IMR-90 (cell line): ENCODE data around the gene IFI27L2. TPM values are rescaled to one million over a fixed set of nuclear protein-coding genes. Genes with fewer than 3 reads are reported as not detected.

Experiments
- ATAC-seq: fragments of 200-7000 bp; cut with Tn5 transposase; 2 replicates; pipeline ENCODE4 v1.9.1; 2020; ENCODE audit warnings: low read depth, mild to moderate bottlenecking, moderate library complexity
- BruUV-seq: library from RNA; stranded (reverse); fragments of 400-500 nt; replicated peaks from 2 replicates; lab custom pipeline; 2021; lab: Mats Ljungman, UMichigan
- CTCF ChIA-PET: fragments of 300-600 bp; formaldehyde crosslinking; extraction: SDS; loops from one replicate; lab custom pipeline; 2021; ENCODE audit warnings: antibody characterized with exemption; lab: Yijun Ruan, JAX
- POLR2A ChIA-PET: fragments of 300-600 bp; sonication (Branson Sonifier 250); formaldehyde crosslinking; loops from one replicate; lab custom pipeline; 2022; ENCODE audit warnings: antibody characterized with exemption; ENCODE audit not compliant: unreplicated experiment; lab: Charles Lee
- DNase-seq: peaks from one replicate; pipeline ENCODE4 v3.0.0; 2013
- H2AFZ ChIP-seq: replicated peaks from 2 replicates; pipeline ENCODE3; 2013; ENCODE audit warnings: low read length, mild to moderate bottlenecking; ENCODE audit not compliant: poor library complexity
- H2AK5ac ChIP-seq: 2 replicates; pipeline ENCODE4 v1.6.1; 2013; ENCODE audit warnings: low read depth, low read length, inconsistent platforms
- H2AK9ac ChIP-seq: replicated peaks from 2 replicates; pipeline ENCODE3; 2013; ENCODE audit warnings: mild to moderate bottlenecking, low read depth, low read length, moderate library complexity; ENCODE audit not compliant: poor library complexity
- H2BK120ac ChIP-seq: 2 replicates; pipeline ENCODE4 v1.6.1; 2013; ENCODE audit warnings: low read depth, low read length, inconsistent platforms
- H2BK15ac ChIP-seq: 3 replicates; pipeline ENCODE4 v1.6.1; 2013; ENCODE audit warnings: low read depth, low read length, inconsistent platforms
- H2BK20ac ChIP-seq: 2 replicates; pipeline ENCODE4 v1.6.1; 2013; ENCODE audit warnings: low read depth, mild to moderate bottlenecking, inconsistent platforms, low read length, moderate library complexity
- H2BK5ac ChIP-seq: 2 replicates; pipeline ENCODE4 v1.6.1; 2013; ENCODE audit warnings: mild to moderate bottlenecking, low read depth, low read length, inconsistent platforms; ENCODE audit not compliant: poor library complexity, severe bottlenecking
- H3K14ac ChIP-seq: replicated peaks from 2 replicates; pipeline ENCODE4 v1.6.1; 2013; ENCODE audit warnings: low read depth, low read length, inconsistent platforms
- H3K18ac ChIP-seq: 2 replicates; pipeline ENCODE4 v1.6.1; 2013; ENCODE audit warnings: low read depth, low read length, control low read depth
- H3K23ac ChIP-seq: 2 replicates; pipeline ENCODE4 v1.6.1; 2013; ENCODE audit warnings: low read depth, low read length, inconsistent platforms
- H3K27ac ChIP-seq: 2 replicates; pipeline ENCODE4 v1.5.1; 2013; ENCODE audit warnings: mild to moderate bottlenecking, control low read depth, low read length; ENCODE audit not compliant: insufficient read depth
- H3K27me3 ChIP-seq: 2 replicates; pipeline ENCODE4 v1.6.1; 2013; ENCODE audit warnings: low read length; ENCODE audit not compliant: control insufficient read depth, insufficient read depth
- H3K36me3 ChIP-seq: 2 replicates; pipeline ENCODE4 v1.6.1; 2013; ENCODE audit warnings: low read length, mixed read lengths; ENCODE audit not compliant: control insufficient read depth, insufficient read depth
- H3K4ac ChIP-seq: 2 replicates; pipeline ENCODE4 v1.6.1; 2013; ENCODE audit warnings: low read depth, low read length, inconsistent platforms
- H3K4me1 ChIP-seq: 2 replicates; pipeline ENCODE4 v1.6.1; 2013; ENCODE audit warnings: low read length, mixed read lengths; ENCODE audit not compliant: control insufficient read depth, insufficient read depth
- H3K4me2 ChIP-seq: 2 replicates; pipeline ENCODE4 v1.6.1; 2013; ENCODE audit warnings: low read depth, mild to moderate bottlenecking, control low read depth, low read length, moderate library complexity
- H3K4me3 ChIP-seq: 2 replicates; pipeline ENCODE4 v1.5.1; 2013; ENCODE audit warnings: low read depth, mild to moderate bottlenecking, control low read depth, low read length, moderate library complexity; ENCODE audit not compliant: insufficient read depth
- H3K56ac ChIP-seq: 2 replicates; pipeline ENCODE4 v1.6.1; 2013; ENCODE audit warnings: low read length, inconsistent platforms; ENCODE audit not compliant: insufficient read depth; ENCODE audit errors: extremely low read depth
- H3K79me1 ChIP-seq, 2 experiments: 2 replicates each; pipeline ENCODE4 v1.6.1; 2013; ENCODE audit warnings: low read length in 2 of 2, inconsistent platforms in 1 of 2, low read depth in 1 of 2
- H3K9ac ChIP-seq: 2 replicates; pipeline ENCODE4 v1.6.1; 2013; ENCODE audit warnings: low read depth, low read length, control low read depth
- H3K9me1 ChIP-seq: 2 replicates; pipeline ENCODE4 v1.6.1; 2013; ENCODE audit warnings: low read length, inconsistent platforms; ENCODE audit not compliant: insufficient read depth
- H3K9me3 ChIP-seq: 2 replicates; pipeline ENCODE4 v1.6.1; 2013; ENCODE audit warnings: low read length; ENCODE audit not compliant: control insufficient read depth, insufficient read depth
- H4K20me1 ChIP-seq: 2 replicates; pipeline ENCODE4 v1.6.1; 2013; ENCODE audit warnings: low read length, inconsistent platforms; ENCODE audit not compliant: insufficient read depth
- H4K5ac ChIP-seq: 2 replicates; pipeline ENCODE4 v1.6.1; 2013; ENCODE audit warnings: mild to moderate bottlenecking, low read depth, low read length, control low read depth
- H4K8ac ChIP-seq, 2 experiments: 2 replicates each; pipeline ENCODE4 v1.6.1; 2013; ENCODE audit warnings: low read depth in 2 of 2, low read length in 2 of 2, control low read depth in 1 of 2, inconsistent platforms in 1 of 2
- H4K91ac ChIP-seq: 2 replicates; pipeline ENCODE4 v1.6.1; 2013; ENCODE audit warnings: low read depth, low read length, inconsistent platforms; ENCODE audit not compliant: insufficient read depth
- BHLHE40 ChIP-seq: fragments of 150-350 bp; IDR thresholded peaks from 2 replicates; pipeline ENCODE4 v1.6.1; 2016; ENCODE audit warnings: mild to moderate bottlenecking, low read depth, low read length
- CEBPB ChIP-seq: IDR thresholded peaks from 2 replicates; pipeline ENCODE4 v1.6.1; 2012; ENCODE audit warnings: low read depth, low read length, improper control_type of control experiment
- CHD1 ChIP-seq: IDR thresholded peaks from 2 replicates; pipeline ENCODE4 v1.6.1; 2012; ENCODE audit warnings: low read depth, low read length, improper control_type of control experiment
- FOS ChIP-seq: fragments of 150-350 bp; IDR thresholded peaks from 2 replicates; pipeline ENCODE4 v1.6.1; 2016; ENCODE audit warnings: low read depth, low read length
- MAFK ChIP-seq: IDR thresholded peaks from 2 replicates; pipeline ENCODE4 v1.6.1; 2012; ENCODE audit warnings: low read depth, low read length, improper control_type of control experiment
- MAZ ChIP-seq: IDR thresholded peaks from 2 replicates; pipeline ENCODE4 v1.6.1; 2012; ENCODE audit warnings: low read depth, mild to moderate bottlenecking, low read length, improper control_type of control experiment, moderate library complexity, borderline replicate concordance
- NFE2L2 ChIP-seq: fragments of 150-350 bp; IDR thresholded peaks from 2 replicates; pipeline ENCODE4 v1.6.1; 2016; ENCODE audit warnings: low read depth, mild to moderate bottlenecking, low read length
- POLR2A ChIP-seq: IDR thresholded peaks from 2 replicates; pipeline ENCODE4 v1.6.1; 2012; ENCODE audit warnings: mild to moderate bottlenecking, low read depth, low read length
- RAD21 ChIP-seq: IDR thresholded peaks from 2 replicates; pipeline ENCODE4 v1.6.1; 2012; ENCODE audit warnings: low read length, improper control_type of control experiment
- RCOR1 ChIP-seq: IDR thresholded peaks from 2 replicates; pipeline ENCODE4 v1.6.1; 2012; ENCODE audit warnings: mild to moderate bottlenecking, low read length, improper control_type of control experiment; ENCODE audit not compliant: insufficient replicate concordance
- RFX5 ChIP-seq: IDR thresholded peaks from 2 replicates; pipeline ENCODE4 v1.8.0; 2012; ENCODE audit warnings: low read depth, mild to moderate bottlenecking, low read length, moderate library complexity
- SMC3 ChIP-seq: fragments of 150-350 bp; IDR thresholded peaks from 2 replicates; pipeline ENCODE4 v1.6.1; 2016; ENCODE audit warnings: low read depth, mild to moderate bottlenecking, antibody characterized with exemption, low read length, moderate library complexity
- WGBS, 2 experiments: methylation state at CpG; one replicate each; pipeline versions ENCODE4 v1.1.5 to v1.1.7; 2013; ENCODE audit warnings: missing lambda C conversion rate in 2 of 2; ENCODE audit not compliant: insufficient read length in 1 of 2; ENCODE audit errors: extremely low coverage in 2 of 2; 5-methylcytosine and 5-hydroxymethylcytosine counted together
- dilution Hi-C: fragments of 300-500 bp; cut with HindIII; formaldehyde crosslinking; loops from one replicate; pipeline ENCODE4 v1.14.3; 2018; ENCODE audit warnings: low sequenced_read_pairs; ENCODE audit not compliant: unreplicated experiment
- in situ Hi-C: fragments of 300-500 bp; cut with MboI; formaldehyde crosslinking; loops from 3 replicates; pipeline ENCODE4 v1.14.3; 2019; ENCODE audit warnings: low sequenced_read_pairs, inconsistent platforms, mixed read lengths
- intact Hi-C: fragments of 100-400 bp; cut with micrococcal nuclease; formaldehyde crosslinking; loops from 2 replicates; pipeline ENCODE4 v1.10.0; 2022
- polyA plus RNA-seq, 3 experiments: library from polyadenylated mRNA; depleted of rRNA; stranded (reverse); fragments of >200 nt; gene quantifications; 2 replicates each; pipeline ENCODE4 v1.2.3, GENCODE V29; 2012; ENCODE audit warnings: low replicate concordance in 1 of 3
- total RNA-seq: library from RNA; depleted of rRNA; stranded (reverse); fragments of >200 nt; gene quantifications from 2 replicates; pipeline ENCODE4 v1.2.3, GENCODE V29; 2012
- TF ChIP-seq, protein P1 (sequence below): fragments of 150-350 bp; IDR thresholded peaks from 2 replicates; pipeline ENCODE4 v1.6.1; 2017; ENCODE audit warnings: mild to moderate bottlenecking, antibody characterized with exemption, low read length, low read depth
- TF ChIP-seq, protein P2 (sequence below): conservative IDR thresholded peaks from 2 replicates; pipeline ENCODE4 v1.5.1; 2012; ENCODE audit warnings: mild to moderate bottlenecking, low read depth, low read length, improper control_type of control experiment

Gene IFI27L2
- total and polyA plus RNA-seq, 2 of the 4 experiments (the other 2 are of a cell fraction), result 43.0 to 187 TPM

DNA sequence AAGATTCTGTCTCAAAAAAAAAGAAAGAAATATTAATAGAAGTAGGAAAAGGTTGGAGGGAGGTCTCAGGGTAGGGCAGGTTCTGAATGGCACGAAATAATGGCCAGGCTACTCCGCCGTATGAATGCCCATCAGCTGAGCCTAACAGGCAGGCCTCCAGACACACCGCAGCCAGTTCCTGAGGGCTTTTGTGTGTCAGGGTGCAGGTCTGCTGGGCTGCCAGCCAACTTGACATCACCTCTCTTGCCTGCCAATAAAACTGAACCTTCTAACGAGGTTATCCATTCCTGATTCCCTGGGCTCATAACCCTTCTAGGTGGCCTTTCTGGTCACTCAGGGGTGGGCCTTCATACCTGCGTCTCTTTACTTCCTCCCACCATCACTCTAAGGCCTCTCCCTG is 15.9 kb downstream of the IFI27L2 start (continued):
- TF ChIP-seq RFX5, result no peak
- TF ChIP-seq SMC3, result no peak
- no peak for TF ChIP-seq CEBPB

DNA sequence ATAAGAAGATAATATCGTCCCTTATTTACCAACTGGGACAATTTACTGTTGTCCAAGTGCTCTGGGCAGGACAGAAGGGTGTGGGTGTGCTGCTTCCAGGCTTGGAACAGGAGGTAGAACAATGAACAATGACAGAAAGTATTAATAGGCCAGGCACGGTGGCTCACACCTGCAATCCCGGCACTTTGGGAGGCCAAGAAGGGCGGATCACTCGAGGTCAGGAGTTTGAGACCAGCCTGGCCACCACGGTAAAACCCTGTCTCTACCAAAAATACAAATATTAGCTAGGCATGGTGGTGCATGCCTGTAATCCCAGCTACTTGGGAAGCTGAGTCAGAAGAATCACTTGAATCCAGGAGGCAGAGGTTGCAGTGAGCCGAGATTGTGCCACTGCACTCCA is 16.3 kb downstream of the IFI27L2 start:
- no peak overlapping the region for H3K23ac ChIP-seq
- H3K9me3 ChIP-seq, result no peaks in the 10 kb centered on the region
- H3K4ac ChIP-seq, result no peak overlapping the region
- H4K5ac ChIP-seq, result no peak overlapping the region
- no peak overlapping the region for H3K56ac ChIP-seq
- ChIA-PET CTCF (interaction anchor here (1.5 kb wide), 1 partner anchor 19 kb away, joined by 6 read pairs; no protein-coding TSS in a partner anchor), POLR2A (no interaction called here)
- DNase-seq (no peak), ATAC-seq (no peak)
- BruUV-seq, result no TSS peak
- H2AFZ ChIP-seq, result no peak overlapping the region
- H3K79me1 ChIP-seq, result no peaks in the 10 kb centered on the region
- H3K27ac ChIP-seq, result no peak overlapping the region
- in situ Hi-C loops, result no loop called here
- no peaks in the 10 kb centered on the region for H4K20me1 ChIP-seq
- no peak overlapping the region for H3K4me3 ChIP-seq
- H3K18ac ChIP-seq, result no peak overlapping the region
- no peak overlapping the region for H2BK20ac ChIP-seq
- H2BK120ac ChIP-seq, result no peak overlapping the region
- 100% methylated on average over 1 of the region's 7 CpGs; no CpG with 5 or more reads in 1 of the 2 experiments for WGBS, 2 experiments
- H3K36me3 ChIP-seq, result no peaks in the 10 kb centered on the region
- no peak overlapping the region for H2BK15ac ChIP-seq
- H4K91ac ChIP-seq, result no peak overlapping the region
- no peak overlapping the region for H2BK5ac ChIP-seq
- dilution Hi-C loops, result no loop called here
- H2AK5ac ChIP-seq, result no peak overlapping the region
- no peaks in the 10 kb centered on the region for H3K4me1 ChIP-seq
- intact Hi-C loops, result no loop called here
- H2AK9ac ChIP-seq, result no peak overlapping the region
- no peak overlapping the region for H3K4me2 ChIP-seq
- peaks cover 13% of the 10 kb centered on the region; the same call in 1 of the 2 replicates for H3K27me3 ChIP-seq
- H3K14ac ChIP-seq, result no peak overlapping the region
- no peak overlapping the region for H3K9ac ChIP-seq
- H3K9me1 ChIP-seq, result 0 out of 2 replicates have a peak, but pooled peaks cover 3% of the 10 kb centered on the region
- H4K8ac ChIP-seq, result no peak overlapping the region
- no peak for TF ChIP-seq MAFK
- no peak for TF ChIP-seq CEBPB
- TF ChIP-seq, protein P1, sequence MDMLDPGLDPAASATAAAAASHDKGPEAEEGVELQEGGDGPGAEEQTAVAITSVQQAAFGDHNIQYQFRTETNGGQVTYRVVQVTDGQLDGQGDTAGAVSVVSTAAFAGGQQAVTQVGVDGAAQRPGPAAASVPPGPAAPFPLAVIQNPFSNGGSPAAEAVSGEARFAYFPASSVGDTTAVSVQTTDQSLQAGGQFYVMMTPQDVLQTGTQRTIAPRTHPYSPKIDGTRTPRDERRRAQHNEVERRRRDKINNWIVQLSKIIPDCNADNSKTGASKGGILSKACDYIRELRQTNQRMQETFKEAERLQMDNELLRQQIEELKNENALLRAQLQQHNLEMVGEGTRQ, result no peak
- TF ChIP-seq RCOR1, result no peak
- no peak for TF ChIP-seq RFX5
- no peak for TF ChIP-seq MAZ
- TF ChIP-seq POLR2A, result no peak
- TF ChIP-seq FOS, result no peak
- TF ChIP-seq SMC3, result no peak
- TF ChIP-seq, protein P2, sequence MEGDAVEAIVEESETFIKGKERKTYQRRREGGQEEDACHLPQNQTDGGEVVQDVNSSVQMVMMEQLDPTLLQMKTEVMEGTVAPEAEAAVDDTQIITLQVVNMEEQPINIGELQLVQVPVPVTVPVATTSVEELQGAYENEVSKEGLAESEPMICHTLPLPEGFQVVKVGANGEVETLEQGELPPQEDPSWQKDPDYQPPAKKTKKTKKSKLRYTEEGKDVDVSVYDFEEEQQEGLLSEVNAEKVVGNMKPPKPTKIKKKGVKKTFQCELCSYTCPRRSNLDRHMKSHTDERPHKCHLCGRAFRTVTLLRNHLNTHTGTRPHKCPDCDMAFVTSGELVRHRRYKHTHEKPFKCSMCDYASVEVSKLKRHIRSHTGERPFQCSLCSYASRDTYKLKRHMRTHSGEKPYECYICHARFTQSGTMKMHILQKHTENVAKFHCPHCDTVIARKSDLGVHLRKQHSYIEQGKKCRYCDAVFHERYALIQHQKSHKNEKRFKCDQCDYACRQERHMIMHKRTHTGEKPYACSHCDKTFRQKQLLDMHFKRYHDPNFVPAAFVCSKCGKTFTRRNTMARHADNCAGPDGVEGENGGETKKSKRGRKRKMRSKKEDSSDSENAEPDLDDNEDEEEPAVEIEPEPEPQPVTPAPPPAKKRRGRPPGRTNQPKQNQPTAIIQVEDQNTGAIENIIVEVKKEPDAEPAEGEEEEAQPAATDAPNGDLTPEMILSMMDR, result no peak
- TF ChIP-seq CHD1, result no peak
- TF ChIP-seq RAD21, result no peak
- no peak for TF ChIP-seq NFE2L2
- TF ChIP-seq BHLHE40, result no peak
